ENCODE data around the gene UBLCP1. TPM values are rescaled to one million over a fixed set of nuclear protein-coding genes. Genes with fewer than 3 reads are reported as not detected.

UBLCP1 gene
- total RNA-seq, 1 experiment from 2014 or later = 23.0 TPM

DNA sequence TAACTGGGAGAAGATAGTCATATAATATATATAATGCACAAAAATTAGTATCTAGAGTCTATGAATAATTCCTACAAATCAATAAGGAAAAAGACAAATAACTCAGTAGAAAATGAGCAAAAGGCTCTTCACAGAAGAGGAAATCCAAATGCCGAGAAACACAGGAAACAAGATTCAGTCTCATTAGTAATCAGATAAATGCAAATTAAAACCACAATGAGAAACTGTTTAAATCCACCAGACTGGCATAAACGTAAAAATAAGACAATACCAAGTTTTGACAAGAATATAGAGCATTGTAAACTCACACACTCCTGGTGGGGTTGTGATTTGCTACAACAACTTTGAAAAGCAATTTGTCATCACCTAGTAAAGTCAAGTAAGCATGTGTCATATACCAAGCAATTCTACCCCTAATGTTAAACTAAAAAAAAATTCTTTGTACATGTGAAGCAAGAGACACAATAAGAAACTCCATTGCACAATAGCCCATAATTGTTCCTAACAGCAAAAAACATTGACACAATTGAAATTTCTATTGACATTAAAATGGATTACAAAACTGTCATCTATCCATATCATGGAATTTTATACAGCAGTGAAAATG is 21.0 kb upstream of the UBLCP1 start:
- Mint-ChIP-seq H3K27ac (ENCODE audit: unreplicated experiment) (no peak overlapping the region), H3K4me3 (ENCODE audit: unreplicated experiment) (no peak overlapping the region), H3K9me3 (ENCODE audit: unreplicated experiment) (no peaks in the 10 kb centered on the region), H3K36me3 (ENCODE audit: insufficient read depth, unreplicated experiment) (no peaks in the 10 kb centered on the region), H3K4me1 (ENCODE audit: low read depth, unreplicated experiment) (no peaks in the 10 kb centered on the region), H3K27me3 (ENCODE audit: insufficient read depth, unreplicated experiment) (peaks cover 8% of the 10 kb centered on the region)
- no peak overlapping the region for H3K4me3 ChIP-seq (ENCODE audit: low read depth, low read length)
- no peaks in the 10 kb centered on the region for H3K9me3 ChIP-seq
- H3K36me3 ChIP-seq (ENCODE audit: control insufficient read depth, insufficient read depth, low read length) = no peaks in the 10 kb centered on the region
- ChIA-PET CTCF (no interaction called here), POLR2A (no interaction called here)
- intact Hi-C loops (cut with micrococcal nuclease; ENCODE audit: unreplicated experiment) = no loop called here
- no peak for DNase-seq
- no peaks in the 10 kb centered on the region for H3K4me1 ChIP-seq
- no TSS peak for BruUV-seq (replicated peaks)
- TF ChIP-seq, protein P1, sequence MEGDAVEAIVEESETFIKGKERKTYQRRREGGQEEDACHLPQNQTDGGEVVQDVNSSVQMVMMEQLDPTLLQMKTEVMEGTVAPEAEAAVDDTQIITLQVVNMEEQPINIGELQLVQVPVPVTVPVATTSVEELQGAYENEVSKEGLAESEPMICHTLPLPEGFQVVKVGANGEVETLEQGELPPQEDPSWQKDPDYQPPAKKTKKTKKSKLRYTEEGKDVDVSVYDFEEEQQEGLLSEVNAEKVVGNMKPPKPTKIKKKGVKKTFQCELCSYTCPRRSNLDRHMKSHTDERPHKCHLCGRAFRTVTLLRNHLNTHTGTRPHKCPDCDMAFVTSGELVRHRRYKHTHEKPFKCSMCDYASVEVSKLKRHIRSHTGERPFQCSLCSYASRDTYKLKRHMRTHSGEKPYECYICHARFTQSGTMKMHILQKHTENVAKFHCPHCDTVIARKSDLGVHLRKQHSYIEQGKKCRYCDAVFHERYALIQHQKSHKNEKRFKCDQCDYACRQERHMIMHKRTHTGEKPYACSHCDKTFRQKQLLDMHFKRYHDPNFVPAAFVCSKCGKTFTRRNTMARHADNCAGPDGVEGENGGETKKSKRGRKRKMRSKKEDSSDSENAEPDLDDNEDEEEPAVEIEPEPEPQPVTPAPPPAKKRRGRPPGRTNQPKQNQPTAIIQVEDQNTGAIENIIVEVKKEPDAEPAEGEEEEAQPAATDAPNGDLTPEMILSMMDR (IDR thresholded peaks at IDR 0.05; ENCODE audit: insufficient read depth in 1 of 2, low read depth in 1 of 2, low read length in 1 of 2, severe bottlenecking in 1 of 2, unreplicated experiment in 1 of 2) = no peak
- H3K27me3 ChIP-seq (replicated peaks; ENCODE audit: control insufficient read depth, insufficient read depth, low read length) = no peaks in the 10 kb centered on the region

DNA sequence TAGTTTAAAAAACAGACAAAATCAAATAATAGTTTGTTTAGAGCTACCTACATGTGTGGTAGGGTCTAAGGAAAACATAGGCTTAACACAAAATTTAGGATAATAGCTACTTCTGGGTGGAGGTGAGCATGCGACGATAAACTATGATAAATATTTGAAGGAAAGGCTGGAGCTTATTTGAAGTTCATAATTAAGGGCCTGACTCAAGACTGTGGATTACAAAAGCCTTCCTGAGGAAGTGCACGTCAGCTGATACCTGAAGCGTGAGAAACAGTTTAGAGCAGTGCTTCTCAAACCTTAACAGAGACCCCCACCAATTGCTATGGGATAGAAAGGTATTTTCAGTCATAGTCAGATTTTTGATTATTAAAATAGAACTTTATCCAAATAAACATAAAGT is 20.4 kb upstream of the UBLCP1 start:
- ChIA-PET POLR2A (no interaction called here), CTCF (no interaction called here)
- no TSS peak for BruUV-seq (replicated peaks)
- intact Hi-C loops (cut with micrococcal nuclease; ENCODE audit: unreplicated experiment) = no loop called here
- Mint-ChIP-seq H3K9me3 (ENCODE audit: unreplicated experiment) (no peaks in the 10 kb centered on the region), H3K36me3 (ENCODE audit: insufficient read depth, unreplicated experiment) (no peaks in the 10 kb centered on the region), H3K4me3 (ENCODE audit: unreplicated experiment) (no peak overlapping the region), H3K27ac (ENCODE audit: unreplicated experiment) (no peak overlapping the region), H3K4me1 (ENCODE audit: low read depth, unreplicated experiment) (no peaks in the 10 kb centered on the region), H3K27me3 (ENCODE audit: insufficient read depth, unreplicated experiment) (peaks cover 8% of the 10 kb centered on the region)
- H3K27me3 ChIP-seq (replicated peaks; ENCODE audit: control insufficient read depth, insufficient read depth, low read length) = no peaks in the 10 kb centered on the region
- no peaks in the 10 kb centered on the region for H3K4me1 ChIP-seq
- no peak overlapping the region for H3K4me3 ChIP-seq (ENCODE audit: low read depth, low read length)
- H3K9me3 ChIP-seq = no peaks in the 10 kb centered on the region
- TF ChIP-seq, protein P1 (IDR thresholded peaks at IDR 0.05; ENCODE audit: insufficient read depth in 1 of 2, low read depth in 1 of 2, low read length in 1 of 2, severe bottlenecking in 1 of 2, unreplicated experiment in 1 of 2) = no peak
- no peak for DNase-seq
- H3K36me3 ChIP-seq (ENCODE audit: control insufficient read depth, insufficient read depth, low read length) = no peaks in the 10 kb centered on the region

DNA sequence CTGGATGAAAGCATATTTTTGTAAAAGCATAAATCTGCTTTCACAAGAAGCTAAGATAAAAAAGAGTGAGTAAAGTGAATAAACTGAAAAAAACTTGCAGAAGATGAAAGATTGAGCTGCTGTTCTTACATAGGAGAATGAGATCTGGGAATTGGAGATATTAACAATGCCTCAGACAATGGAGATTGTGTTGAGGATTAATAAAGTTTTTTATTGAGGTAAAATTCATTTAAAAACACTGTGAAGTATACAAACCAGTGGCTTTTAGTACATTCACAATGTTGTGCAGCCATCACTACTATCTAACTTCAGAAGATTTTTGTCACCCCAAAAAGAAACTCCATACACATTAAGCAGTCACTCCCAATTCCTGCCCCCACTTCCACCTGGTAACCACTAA is 19.7 kb upstream of the UBLCP1 start:
- H3K9me3 ChIP-seq = no peaks in the 10 kb centered on the region
- no peak overlapping the region for H3K4me3 Mint-ChIP-seq (ENCODE audit: unreplicated experiment)
- intact Hi-C loops (cut with micrococcal nuclease; ENCODE audit: unreplicated experiment) = no loop called here

More for the DNA sequence above, 19.7 kb upstream of the UBLCP1 start:
- TF ChIP-seq, protein P1 (IDR thresholded peaks at IDR 0.05; ENCODE audit: insufficient read depth in 1 of 2, low read depth in 1 of 2, low read length in 1 of 2, severe bottlenecking in 1 of 2, unreplicated experiment in 1 of 2) = no peak
- no peak for DNase-seq
- Mint-ChIP-seq H3K27me3 (ENCODE audit: insufficient read depth, unreplicated experiment) (peaks cover 12% of the 10 kb centered on the region), H3K4me1 (ENCODE audit: low read depth, unreplicated experiment) (no peaks in the 10 kb centered on the region), H3K27ac (ENCODE audit: unreplicated experiment) (no peak overlapping the region), H3K9me3 (ENCODE audit: unreplicated experiment) (no peaks in the 10 kb centered on the region), H3K36me3 (ENCODE audit: insufficient read depth, unreplicated experiment) (no peaks in the 10 kb centered on the region)
- no TSS peak for BruUV-seq (replicated peaks)
- no peaks in the 10 kb centered on the region for H3K4me1 ChIP-seq
- H3K4me3 ChIP-seq (ENCODE audit: low read depth, low read length) = no peak overlapping the region
- no peaks in the 10 kb centered on the region for H3K36me3 ChIP-seq (ENCODE audit: control insufficient read depth, insufficient read depth, low read length)
- CTCF ChIA-PET = no interaction called here
- no peaks in the 10 kb centered on the region for H3K27me3 ChIP-seq (replicated peaks; ENCODE audit: control insufficient read depth, insufficient read depth, low read length)
- POLR2A ChIA-PET = no interaction called here

All from Caco-2 (cell line).